ENCODE measurements around the gene SPAG17. TPM values are rescaled to one million over a fixed set of nuclear protein-coding genes. Genes with fewer than 3 reads are reported as not detected.

The SPAG17 gene
- polyA plus RNA-seq, 1 donor (not counting 4 experiments of a cell fraction or from before 2014, with no cell fraction given), result 0.52 TPM

DNA sequence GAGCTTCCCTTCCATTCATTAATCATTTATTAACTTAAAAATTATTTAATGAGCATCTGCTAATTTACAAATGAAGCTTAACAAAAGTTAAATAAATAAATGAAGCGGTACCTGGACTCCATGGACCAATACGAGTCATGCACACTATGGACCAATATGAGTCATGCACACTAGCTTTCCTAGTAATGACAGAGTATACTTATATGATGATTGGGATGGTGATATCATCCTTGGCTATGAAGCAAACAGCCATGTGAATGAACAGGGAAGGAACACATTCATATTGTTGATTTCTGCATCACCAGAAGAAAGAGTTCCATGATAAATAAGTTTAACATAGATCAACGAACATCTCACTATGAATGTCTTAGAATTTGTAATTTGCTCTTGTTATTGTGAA, 109.9 kb downstream of the SPAG17 start:
- DNase-seq (ENCODE audit: low read depth, low spot score), result no peak
- FAIRE-seq, result no peak

DNA sequence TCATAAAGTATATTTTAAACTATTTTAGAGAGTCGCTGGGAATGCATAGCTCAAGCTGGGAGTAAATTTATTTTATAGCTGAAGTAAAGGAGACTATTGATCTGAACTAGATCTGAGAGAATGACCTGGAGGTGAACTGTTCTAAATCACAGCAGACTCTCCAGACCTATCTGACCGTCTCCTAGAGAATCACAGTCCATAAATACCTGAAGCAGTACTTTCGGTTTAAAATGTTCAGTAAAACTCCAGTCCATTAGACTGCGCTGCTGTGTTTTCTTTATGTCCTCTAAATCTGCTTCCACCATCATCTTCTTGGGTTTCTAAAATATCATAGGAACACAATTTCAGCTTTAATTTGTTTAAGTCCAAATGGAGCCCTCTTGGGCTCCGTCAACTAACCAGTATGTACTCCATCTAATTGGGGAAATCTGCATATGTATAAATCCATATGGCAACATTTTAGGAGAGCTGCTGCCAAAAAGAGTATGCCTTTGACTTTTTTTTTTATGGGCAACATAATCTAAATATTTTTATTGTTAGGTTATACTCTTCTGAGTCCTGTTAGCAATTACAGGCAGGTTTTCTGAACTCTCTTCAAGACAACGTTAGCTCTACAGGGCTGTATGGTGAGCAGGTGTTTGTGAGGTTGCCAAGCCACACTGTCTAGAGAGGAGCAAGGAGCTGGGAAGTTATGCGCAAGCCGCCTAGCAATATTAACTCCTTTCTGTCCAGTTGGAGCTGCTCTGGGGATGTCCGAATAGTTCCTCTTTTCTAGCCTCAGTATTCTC, 111.2 kb downstream of the SPAG17 start:
- no peaks in the 10 kb centered on the region for H3K9me1 ChIP-seq (ENCODE audit: control insufficient read depth, extremely low read depth, insufficient read depth, low read length)
- TF ChIP-seq EZH2 (IDR thresholded peaks at IDR 0.05; ENCODE audit: low read length), result no peak
- TF ChIP-seq, protein P1, sequence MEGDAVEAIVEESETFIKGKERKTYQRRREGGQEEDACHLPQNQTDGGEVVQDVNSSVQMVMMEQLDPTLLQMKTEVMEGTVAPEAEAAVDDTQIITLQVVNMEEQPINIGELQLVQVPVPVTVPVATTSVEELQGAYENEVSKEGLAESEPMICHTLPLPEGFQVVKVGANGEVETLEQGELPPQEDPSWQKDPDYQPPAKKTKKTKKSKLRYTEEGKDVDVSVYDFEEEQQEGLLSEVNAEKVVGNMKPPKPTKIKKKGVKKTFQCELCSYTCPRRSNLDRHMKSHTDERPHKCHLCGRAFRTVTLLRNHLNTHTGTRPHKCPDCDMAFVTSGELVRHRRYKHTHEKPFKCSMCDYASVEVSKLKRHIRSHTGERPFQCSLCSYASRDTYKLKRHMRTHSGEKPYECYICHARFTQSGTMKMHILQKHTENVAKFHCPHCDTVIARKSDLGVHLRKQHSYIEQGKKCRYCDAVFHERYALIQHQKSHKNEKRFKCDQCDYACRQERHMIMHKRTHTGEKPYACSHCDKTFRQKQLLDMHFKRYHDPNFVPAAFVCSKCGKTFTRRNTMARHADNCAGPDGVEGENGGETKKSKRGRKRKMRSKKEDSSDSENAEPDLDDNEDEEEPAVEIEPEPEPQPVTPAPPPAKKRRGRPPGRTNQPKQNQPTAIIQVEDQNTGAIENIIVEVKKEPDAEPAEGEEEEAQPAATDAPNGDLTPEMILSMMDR (optimal IDR thresholded peaks at IDR 0.05 in 1 of 3, IDR thresholded peaks at IDR 0.05 in 1 of 3, conservative IDR thresholded peaks at IDR 0.05 in 1 of 3; ENCODE audit: extremely low read depth in 1 of 3, insufficient read depth in 2 of 3, low read length in 3 of 3), result no peak
- H2AFZ ChIP-seq (ENCODE audit: control insufficient read depth, low read length), result no peak overlapping the region
- no peaks in the 10 kb centered on the region for H3K27me3 ChIP-seq (ENCODE audit: control insufficient read depth, extremely low read depth, insufficient read depth, low read length)
- no peaks in the 10 kb centered on the region for H3K36me3 ChIP-seq (ENCODE audit: control insufficient read depth in 2 of 2, extremely low read depth in 1 of 2, insufficient read depth in 2 of 2, low read length in 2 of 2)
- no peak overlapping the region for H3K27ac ChIP-seq (ENCODE audit: control insufficient read depth, insufficient read depth, low read length)
- dilution Hi-C loops (cut with MboI; ENCODE audit: extremely low pct_ligation_motif_present, low sequenced_read_pairs), result no loop called here
- FAIRE-seq (no peak), DNase-seq (ENCODE audit: low read depth, low spot score) (no peak)
- no peaks in the 10 kb centered on the region for H3K9me3 ChIP-seq (ENCODE audit: control insufficient read depth, low read depth, low read length)
- no peak overlapping the region for H3K9ac ChIP-seq (ENCODE audit: control insufficient read depth, extremely low read depth, insufficient read depth, low read length)
- no peak overlapping the region for H3K4me2 ChIP-seq (ENCODE audit: control insufficient read depth, extremely low read depth, insufficient read depth, low read depth, low read length)
- no peak overlapping the region for H3K4me3 ChIP-seq (ENCODE audit: control insufficient read depth in 2 of 3, extremely low read depth in 1 of 3, insufficient read depth in 2 of 3, low read depth in 1 of 3, low read length in 3 of 3)
- H3K79me2 ChIP-seq (ENCODE audit: control insufficient read depth, insufficient read depth, low read length), result no peaks in the 10 kb centered on the region
- H4K20me1 ChIP-seq (ENCODE audit: control insufficient read depth, extremely low read depth, insufficient read depth, low read length), result no peaks in the 10 kb centered on the region
- H3K4me1 ChIP-seq (ENCODE audit: control insufficient read depth, extremely low read depth, insufficient read depth, low read length), result no peaks in the 10 kb centered on the region

More for the DNA sequence above, 109.9 kb downstream of the SPAG17 start:
- H3K9me3 ChIP-seq (ENCODE audit: control insufficient read depth, low read depth, low read length), result no peaks in the 10 kb centered on the region
- H2AFZ ChIP-seq (ENCODE audit: control insufficient read depth, low read length), result no peak overlapping the region
- no peaks in the 10 kb centered on the region for H4K20me1 ChIP-seq (ENCODE audit: control insufficient read depth, extremely low read depth, insufficient read depth, low read length)
- H3K9me1 ChIP-seq (ENCODE audit: control insufficient read depth, extremely low read depth, insufficient read depth, low read length), result no peaks in the 10 kb centered on the region
- no peak overlapping the region for H3K4me2 ChIP-seq (ENCODE audit: control insufficient read depth, extremely low read depth, insufficient read depth, low read depth, low read length)
- H3K36me3 ChIP-seq (ENCODE audit: control insufficient read depth in 2 of 2, extremely low read depth in 1 of 2, insufficient read depth in 2 of 2, low read length in 2 of 2), result no peaks in the 10 kb centered on the region
- no peak for TF ChIP-seq EZH2 (IDR thresholded peaks at IDR 0.05; ENCODE audit: low read length)
- TF ChIP-seq, protein P1 (optimal IDR thresholded peaks at IDR 0.05 in 1 of 3, IDR thresholded peaks at IDR 0.05 in 1 of 3, conservative IDR thresholded peaks at IDR 0.05 in 1 of 3; ENCODE audit: extremely low read depth in 1 of 3, insufficient read depth in 2 of 3, low read length in 3 of 3), result no peak
- H3K27me3 ChIP-seq (ENCODE audit: control insufficient read depth, extremely low read depth, insufficient read depth, low read length), result no peaks in the 10 kb centered on the region
- dilution Hi-C loops (cut with MboI; ENCODE audit: extremely low pct_ligation_motif_present, low sequenced_read_pairs), result no loop called here
- no peak overlapping the region for H3K27ac ChIP-seq (ENCODE audit: control insufficient read depth, insufficient read depth, low read length)
- H3K9ac ChIP-seq (ENCODE audit: control insufficient read depth, extremely low read depth, insufficient read depth, low read length), result no peak overlapping the region
- H3K4me1 ChIP-seq (ENCODE audit: control insufficient read depth, extremely low read depth, insufficient read depth, low read length), result no peaks in the 10 kb centered on the region
- H3K4me3 ChIP-seq (ENCODE audit: control insufficient read depth in 2 of 3, extremely low read depth in 1 of 3, insufficient read depth in 2 of 3, low read depth in 1 of 3, low read length in 3 of 3), result no peak overlapping the region
- H3K79me2 ChIP-seq (ENCODE audit: control insufficient read depth, insufficient read depth, low read length), result no peaks in the 10 kb centered on the region
